HG03342 (cell line): Measurements from ENCODE around the gene OSBPL3.
A peak's percentile ranks its signal among the peaks of the same experiment; 100 is the strongest.
"Not testable (repeated sequence)": the region's sequence is repeated elsewhere in the genome, so short reads cannot be mapped to it uniquely, and the experiment has no call there.

Experiments
- ATAC-seq: cut with Tn5 transposase; IDR thresholded peaks from one replicate; pipeline ENCODE4 v1.9.1; 2021; ENCODE audit warnings: mild to moderate bottlenecking, moderate library complexity; ENCODE audit not compliant: unreplicated experiment

The OSBPL3 gene

DNA sequence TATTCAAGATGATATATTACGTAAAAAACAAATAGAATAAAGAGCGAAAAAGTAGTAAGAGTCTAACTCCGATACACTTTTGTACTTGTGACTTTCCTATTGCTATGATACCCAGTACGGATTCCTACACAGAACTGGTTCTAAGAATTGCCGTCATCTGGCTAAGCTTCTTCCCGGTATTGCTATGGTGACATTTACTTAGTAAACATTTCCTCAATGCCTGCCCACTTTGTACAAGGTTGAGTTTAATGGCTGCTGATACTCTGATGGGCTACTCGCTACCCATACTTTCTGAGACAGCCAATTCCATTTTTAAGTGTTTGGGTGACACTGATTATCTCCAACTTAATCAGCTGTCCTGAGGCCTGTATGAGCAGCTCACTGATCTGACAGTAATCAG, 55.6 kb downstream of the OSBPL3 start:
- no peak for ATAC-seq

DNA sequence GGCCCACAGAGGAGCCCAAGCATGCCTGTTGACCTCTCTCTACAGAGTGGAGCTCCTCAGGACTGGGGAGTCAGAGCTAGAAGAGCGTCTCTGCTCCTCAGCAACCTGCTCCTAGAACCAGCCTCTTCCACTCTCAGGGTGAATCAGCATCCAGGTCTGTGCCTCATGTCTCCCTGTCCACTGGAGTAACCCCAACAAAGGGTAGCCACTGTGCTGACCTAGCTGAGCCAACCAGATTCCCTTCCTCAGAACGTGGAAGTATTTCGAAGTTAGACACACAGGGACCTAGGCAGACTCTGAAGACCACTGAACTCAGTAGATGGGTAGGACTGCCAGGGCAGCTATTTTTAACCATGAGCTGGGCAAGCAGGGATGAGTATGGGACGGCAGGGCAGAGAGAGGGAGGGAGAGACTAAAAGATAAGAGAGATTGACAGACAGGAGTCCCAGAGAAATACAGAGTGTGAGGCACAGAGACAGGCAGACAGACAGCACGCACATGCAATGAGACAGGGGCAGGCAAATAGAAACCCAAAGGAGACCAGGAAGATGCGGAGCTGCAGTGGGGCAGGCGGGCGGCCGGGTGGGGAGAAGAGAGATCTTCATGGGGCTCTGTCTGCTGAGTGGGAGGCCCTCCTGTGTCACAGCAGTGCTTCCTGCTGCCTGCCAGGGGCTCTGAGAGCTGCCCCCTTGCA, 56.7 kb downstream of the OSBPL3 start:
- no peak for ATAC-seq

DNA sequence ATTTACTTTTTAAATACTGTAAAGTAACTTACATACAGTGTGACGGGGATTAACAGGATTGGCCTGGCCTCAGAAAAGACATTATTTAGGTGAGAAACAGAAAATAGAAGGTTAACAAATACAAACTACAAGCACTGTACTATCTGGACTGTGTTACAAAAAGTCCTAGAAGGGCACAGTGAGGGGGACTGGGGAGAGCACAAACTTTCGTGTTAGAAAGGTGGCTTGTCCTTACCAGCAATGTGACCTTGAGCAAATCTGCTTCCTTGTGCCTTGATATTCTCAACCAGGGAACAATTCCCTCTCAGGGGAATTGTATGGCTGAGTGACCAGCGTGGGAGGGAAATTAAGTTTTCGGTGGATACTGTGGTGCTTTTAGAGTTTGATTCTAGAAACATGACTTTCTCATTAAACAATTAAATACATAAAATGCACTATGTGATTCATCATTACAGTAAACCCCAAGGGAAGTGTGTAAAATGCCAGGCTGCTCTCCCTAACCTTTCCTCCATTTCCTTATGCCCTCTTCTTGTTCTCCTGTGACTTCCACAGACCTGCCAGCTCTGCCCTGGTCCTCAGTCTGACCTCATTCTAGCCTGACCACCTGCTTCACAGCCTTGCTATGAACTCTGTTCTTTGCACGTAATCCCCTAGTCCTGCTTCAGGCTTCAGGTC, 57.7 kb downstream of the OSBPL3 start:
- ATAC-seq: no peak

DNA sequence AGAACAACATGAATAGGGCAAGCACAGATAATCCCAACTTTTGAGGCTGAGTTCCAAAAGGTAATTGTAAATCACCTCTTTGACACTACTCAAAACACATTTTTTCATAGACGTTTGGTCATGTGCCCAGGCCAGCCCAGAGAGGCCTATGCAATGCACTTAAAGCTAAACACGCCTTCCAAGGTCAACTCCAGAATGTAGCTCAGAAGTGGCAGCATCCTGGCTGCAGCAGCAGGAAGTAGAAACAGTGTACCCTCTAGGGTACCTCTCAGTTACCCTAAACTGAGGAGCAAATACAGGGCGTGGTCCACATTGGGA, 58.7 kb downstream of the OSBPL3 start:
- no peak for ATAC-seq

DNA sequence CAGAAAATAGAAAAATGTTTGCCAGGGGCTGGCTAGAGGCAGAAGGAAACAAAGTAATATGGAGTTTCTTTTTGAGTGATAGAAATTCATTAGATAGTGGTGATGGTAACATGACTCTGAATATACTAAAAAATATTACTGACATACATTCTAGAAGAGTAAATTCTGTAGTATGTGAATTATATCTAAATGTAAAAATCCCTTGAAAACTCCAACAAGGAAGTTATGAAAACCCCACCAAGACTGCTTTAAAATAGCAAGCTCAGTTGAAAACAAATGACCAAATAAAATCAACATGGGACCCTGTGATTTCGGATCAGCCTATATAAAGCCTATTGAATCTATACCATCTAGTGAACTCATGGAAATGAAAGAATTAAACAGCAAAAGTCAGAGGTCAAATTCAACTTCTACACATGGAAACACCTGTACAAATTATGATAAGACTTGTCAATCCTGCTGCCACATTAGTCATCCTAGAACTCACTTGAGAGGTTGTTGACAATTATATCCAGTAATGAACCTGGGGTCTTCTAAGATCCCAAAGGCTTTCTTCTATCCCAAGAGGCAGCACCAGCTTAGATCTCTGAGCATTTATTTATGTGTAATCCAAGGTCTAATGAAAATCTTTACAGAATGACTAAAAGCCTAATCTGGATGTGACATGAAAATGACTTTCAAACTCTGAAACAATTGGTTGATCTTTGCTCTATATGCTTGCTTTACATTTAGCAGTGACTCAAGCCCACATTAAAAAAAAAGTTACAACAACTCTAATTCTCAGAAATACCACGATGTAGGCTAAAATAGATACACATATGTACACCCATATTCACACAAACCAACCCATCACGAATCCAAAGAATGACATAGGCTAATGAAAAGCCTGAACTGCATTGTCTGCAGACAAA, 59.3 kb downstream of the OSBPL3 start:
- ATAC-seq: no peak

DNA sequence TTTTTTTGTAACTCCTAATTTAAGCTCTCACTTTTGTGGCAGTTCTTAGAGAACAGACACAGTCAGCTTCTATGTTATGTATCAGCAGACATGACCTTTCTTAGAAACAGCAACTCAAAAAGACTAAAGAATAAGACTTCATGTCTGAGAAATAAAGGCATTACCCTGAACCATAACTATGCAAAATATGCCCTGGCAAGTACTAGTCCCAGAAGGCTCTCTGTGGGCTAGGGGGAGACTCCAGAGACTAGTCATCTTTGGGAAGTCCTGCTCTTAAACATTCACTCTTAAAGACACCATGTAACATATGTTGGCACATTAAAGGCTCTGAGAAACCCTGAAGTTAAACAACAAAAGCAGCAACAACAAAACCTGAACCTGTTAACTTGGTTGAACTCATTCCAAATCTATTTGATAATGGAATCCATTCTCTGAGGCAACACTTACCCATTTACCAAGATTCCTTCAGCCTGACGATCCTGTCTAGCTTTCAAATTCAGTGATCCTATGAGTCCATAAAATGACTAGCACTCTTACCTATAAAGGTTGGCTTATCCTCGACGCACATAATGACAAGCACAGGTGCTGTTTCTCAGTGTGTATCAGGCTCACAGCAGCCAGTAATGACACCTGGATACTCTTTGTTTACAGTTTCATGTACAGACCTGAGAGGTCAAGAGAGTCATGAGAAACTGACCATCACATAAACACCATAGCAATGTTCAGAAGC, 62.3 kb downstream of the OSBPL3 start:
- peak; percentile 42 for ATAC-seq

DNA sequence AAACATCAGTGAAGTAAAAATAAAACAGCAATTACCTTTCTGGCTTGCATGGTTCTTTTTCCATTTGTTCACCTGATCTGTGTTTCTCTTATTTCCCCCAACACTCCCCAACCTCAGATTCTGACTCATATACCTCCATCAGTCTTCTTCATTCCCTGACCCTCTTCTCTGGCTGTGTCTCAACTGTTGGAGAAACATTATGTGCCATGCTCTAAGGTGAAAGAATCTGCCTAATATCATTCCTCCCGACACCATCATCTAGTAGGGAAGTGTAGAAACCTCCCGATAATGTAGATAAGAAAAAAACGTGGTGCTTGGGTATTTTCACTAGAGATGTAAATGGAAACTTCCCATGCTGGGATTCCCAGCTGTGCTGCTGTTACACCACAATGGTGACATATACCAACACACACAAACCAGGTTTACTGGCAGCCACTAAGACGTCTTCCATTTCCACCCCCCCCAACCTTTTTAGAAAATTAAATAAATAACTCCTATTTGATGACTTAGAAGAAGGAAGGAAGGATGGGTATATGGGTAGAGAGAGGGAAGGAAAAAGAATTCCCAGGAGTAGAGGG, 63.4 kb downstream of the OSBPL3 start:
- ATAC-seq: no peak

DNA sequence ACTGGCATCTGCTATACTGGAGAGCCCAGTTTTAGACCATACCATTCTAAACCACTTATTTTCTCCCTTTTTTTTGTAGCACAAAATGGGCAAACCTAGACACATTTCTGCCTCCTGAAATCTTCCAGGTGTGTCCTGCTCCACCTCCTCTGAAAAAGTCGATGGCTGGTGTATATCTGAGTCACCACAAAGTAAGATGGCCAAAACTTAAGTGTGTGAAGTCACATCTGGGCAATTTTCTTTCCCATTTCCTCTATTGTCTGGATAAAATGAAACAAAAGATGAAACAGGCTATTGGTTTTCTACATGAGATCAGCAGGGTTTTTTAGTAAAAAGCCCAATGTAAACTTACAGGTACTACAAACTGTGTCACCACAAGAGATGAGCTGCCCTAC, 65.5 kb downstream of the OSBPL3 start:
- ATAC-seq: no peak

DNA sequence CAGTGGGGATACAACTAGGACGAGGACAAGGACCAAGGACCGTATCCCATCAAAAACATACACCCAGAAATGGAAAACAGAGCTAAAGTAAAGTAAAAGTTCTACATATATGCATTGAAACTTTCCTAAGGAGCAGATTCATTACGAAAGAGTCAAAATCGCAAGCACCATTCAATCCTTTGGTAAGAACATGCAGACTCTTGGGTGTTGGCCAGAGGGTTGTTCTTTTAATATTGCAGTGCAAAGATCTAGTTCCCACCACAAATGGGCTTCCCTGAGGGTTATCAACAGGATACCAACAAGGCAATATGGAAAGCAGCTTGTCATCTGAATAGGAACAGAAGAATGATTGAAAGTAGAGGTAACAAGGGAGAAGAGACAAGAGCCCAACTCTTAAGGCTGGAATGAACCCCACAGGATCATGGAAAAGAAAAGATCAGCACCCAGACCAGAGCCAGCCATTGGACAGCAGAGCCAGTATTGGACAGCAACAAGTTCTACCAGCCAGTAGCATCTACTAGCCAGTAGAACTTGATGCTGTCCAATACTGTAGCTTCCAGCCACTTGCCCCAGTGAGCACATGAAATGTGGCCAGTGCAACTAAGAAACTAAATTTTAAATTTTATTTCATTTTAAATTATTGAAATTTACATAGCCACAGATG, 66.0 kb downstream of the OSBPL3 start:
- ATAC-seq: no peak

DNA sequence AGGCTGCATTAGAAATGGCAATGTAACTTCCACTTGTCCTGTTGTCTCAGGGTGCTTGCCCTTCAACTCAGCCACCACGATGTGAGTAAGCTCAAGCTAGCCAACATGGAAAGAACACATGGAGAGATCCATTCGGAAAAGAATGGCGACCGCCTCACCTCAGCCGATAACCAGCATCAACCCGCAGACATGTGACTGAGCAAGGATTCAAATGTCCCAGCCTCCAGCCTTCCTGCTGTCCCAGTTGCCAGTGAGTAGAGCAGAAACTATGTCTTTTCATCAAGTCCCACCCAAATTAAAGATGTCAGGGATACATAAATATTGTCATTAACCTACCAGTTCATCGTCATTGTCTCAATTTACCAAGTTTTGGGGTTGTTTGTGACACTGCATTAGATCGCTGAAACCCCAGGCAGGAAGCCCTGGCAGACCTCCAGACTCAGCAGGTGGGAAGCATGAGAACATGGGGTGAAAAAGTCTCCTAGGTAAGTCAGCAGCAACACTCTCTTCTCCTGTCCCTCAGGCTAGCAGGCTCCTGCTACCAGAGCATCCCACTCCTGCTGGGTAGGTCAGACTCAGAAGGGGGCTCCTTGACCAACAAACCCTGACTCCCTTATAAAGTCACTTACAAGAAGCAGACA, 67.0 kb downstream of the OSBPL3 start:
- ATAC-seq: no peak

DNA sequence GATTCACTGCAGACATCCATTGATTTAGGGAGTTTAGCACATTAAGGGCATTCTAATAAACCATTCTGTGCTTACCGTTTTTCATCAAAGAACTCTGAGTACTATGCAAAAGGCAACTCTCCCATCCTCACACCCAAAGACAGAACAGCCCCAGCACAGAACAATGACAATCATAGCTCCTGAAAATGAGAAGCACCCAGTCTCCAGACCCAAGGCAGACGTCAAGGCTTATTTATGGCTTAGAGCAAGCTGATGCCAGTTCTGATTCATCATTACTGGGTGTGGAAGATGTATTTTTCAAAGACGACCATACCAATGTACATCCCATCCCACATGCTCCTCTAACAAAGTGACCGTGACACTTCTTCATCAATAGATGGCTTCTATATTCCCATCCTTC, 67.6 kb downstream of the OSBPL3 start:
- no peak for ATAC-seq

DNA sequence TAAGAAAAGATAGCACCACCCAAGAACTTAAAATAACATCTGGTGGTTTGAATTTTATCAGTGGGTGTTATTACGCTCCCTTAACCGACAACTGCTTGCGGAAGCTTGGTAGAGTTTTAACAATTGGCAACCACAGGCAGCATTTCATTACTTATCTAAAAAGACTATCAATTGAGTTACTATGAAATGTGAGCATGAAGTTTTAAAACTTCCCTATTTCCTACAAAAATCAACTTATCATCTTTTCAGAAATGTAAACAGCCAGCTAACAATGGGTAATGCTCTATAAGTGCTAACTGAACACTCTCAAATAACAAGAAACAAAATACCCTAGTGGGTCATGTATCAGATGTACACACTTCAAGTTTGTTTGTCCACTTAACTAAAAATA, 68.8 kb downstream of the OSBPL3 start:
- no peak for ATAC-seq

DNA sequence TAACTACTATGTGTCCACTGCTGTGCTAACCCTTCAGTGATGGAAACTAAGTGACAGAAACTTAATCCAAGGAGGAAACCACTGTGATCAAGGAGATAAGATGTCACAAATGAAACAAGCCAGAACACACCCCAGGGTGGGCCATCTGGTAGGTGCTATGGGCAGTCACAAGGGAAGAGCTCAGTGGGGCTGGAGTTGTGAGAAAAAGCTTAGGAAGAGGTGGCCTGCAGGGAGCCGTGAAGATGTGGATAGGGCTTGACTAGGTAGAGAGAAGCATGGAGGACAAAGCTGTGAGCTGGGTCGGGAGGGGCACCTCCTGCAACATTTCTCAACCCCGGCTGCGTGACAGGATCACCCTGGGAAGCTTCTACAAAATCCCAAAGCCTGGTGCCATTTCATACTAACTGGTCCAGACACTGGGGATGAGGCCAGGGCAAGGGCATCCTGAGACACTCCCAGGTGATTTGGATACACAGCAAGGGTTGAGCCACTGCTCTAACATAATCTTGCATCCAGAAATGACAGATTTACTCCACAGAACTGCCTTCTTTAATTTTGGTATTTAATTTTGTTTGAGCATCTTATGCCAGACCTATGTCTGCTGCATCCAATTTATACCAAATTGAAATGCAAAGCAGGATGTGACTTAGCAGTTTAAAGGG, 69.3 kb downstream of the OSBPL3 start:
- ATAC-seq: no peak

DNA sequence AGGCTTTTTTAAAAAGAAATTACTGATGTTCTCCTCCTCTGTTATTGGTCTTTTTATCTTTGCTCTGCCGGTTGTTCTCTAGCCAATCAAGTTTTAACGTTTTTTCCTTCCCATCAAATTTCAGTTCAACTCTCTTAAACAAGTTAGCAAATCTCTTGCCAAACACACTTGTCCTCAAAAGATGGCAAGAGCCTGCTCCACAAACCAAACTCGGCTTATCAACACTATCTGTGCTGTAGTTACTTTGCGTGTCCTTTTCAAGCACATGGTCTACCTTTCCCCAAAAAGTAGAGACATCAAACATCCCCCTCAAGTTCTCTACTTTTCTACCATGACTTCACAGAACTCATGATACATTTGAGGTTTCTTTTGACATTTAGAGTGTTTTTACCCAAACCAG, 71.3 kb downstream of the OSBPL3 start:
- no peak for ATAC-seq

DNA sequence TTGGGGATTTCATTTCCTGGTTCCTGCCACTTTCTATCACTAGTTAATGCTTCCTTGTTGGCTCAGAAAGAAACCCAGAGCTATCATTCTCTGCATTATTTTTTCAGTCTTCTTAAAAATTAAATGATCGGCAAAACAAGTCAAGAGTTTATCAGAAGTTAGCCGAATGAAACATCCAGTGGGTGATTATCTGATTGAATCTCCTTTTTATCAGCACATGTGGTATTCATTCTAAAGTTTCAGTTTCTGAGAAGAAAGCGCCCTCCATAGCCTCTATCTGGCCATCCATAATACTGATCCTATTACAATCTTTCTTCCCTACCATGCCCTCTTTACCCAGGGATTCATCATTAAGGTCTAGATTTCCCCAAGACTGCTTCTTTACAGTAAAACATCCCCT, 71.8 kb downstream of the OSBPL3 start:
- no peak for ATAC-seq

DNA sequence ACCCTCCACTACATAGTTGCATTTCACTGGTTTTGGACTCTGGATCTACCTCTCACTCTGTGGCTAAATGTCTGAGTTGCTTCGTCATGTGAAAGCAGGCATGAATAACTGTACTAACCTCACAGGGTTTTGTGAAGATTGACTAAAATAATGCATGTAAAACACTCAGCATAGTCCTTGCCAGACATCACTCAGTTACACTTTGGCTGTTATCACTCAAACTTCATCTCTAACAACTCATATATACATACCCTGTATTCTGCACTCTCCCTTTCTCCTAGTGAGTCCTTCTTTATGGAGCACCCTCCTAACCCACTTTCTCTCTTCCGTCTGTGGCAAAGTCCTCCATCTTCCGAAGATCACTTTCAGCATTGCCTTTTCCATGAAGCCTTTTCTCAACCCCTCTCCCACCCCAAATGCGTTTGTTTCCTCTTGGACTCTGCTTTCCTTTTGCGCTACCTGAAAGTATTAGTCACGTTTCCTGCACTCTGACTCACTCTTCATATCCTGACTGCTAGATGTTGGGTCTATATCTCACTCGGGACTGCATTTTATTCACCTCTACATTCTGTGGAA, 72.6 kb downstream of the OSBPL3 start:
- ATAC-seq: peak; percentile 65

DNA sequence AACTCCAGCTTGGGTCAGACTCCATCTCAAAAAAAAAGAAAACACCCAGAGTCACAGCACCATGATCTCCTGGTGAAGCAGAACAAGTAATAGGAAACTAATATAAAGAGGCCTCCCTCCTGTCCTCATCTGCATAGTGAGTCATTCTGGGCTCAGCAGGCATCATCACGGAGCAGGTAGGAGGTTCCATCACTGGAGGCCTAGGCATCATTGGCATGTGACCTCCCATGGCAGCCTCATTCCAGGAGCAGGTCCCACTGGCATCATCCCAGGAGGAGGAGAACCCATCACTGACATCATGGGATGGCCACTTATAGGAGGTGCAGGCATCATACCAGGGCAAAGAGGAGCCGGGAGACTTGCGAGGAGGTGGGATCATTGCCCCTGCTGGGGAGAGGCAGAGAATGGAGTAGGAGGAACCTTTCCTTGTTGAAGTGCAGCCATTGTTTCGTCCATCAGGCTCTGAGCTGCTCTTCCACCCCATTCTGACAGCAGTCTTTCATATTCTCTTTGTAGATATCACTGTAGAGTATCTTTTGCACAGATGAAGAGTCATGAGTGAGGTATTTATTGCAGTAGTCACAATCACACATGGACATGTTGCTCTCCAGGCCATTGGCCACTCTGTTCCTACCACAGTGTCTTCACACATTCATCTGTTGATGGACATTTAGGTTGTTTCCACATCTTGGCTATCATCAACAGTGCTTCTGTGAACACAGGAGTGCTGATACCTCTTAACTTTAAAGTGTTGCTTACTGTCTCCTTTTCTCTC, 73.8 kb downstream of the OSBPL3 start:
- no peak for ATAC-seq

DNA sequence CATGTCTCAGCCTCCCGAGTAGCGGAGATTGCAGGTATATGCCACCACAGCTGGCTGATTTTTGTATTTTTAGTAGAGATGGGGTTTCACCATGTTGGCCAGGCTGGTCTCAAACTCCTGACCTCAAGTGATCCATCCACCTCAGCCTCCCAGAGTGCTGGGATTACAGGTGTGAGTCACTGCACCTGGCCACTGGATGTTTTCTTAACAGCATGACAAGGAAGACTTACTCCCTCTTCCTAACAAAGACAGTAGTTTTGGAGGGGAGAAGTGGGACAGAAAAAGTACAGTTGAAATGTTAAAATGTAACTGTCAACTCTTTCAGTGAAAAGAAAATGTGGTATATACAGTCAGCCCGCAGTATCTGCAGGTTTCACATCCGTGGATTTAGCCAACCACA, 76.0 kb downstream of the OSBPL3 start:
- not testable (repeated sequence) for ATAC-seq
